ENCODE measurements around the gene SERINC5.

- TF ChIP-seq POLR2A (IDR thresholded peaks at IDR 0.05): no peak
- no peak for TF ChIP-seq CTCF (IDR thresholded peaks at IDR 0.05)
Observed at GRCh38 chr5:80070338-80071056, 185.4 kb downstream of the SERINC5 start.

Measured in adrenal gland (tissue), 5 donors.